HCT116 (cell line): ENCODE measurements around the gene VTI1A. TPM values are rescaled to one million over a fixed set of nuclear protein-coding genes. Genes with fewer than 3 reads are reported as not detected.

Experiments
- ATAC-seq: fragments of 200-7000 bp; cut with Tn5 transposase; 2 replicates; pipeline ENCODE4 v1.9.1; 2020; ENCODE audit warnings: mild to moderate bottlenecking, moderate library complexity
- BruUV-seq: library from RNA; stranded (reverse); fragments of 400-500 nt; replicated peaks from 2 replicates; lab custom pipeline; 2021; lab: Mats Ljungman, UMichigan
- CTCF ChIA-PET: fragments of 300-600 bp; sonication (Branson Sonifier 250); formaldehyde crosslinking; loops from one replicate; lab custom pipeline; 2021; ENCODE audit warnings: antibody characterized with exemption; lab: Charles Lee
- POLR2A ChIA-PET: fragments of 300-600, 350-600 bp; sonication (Branson Sonifier 250); formaldehyde crosslinking; loops from one replicate; lab custom pipeline; 2021; ENCODE audit warnings: antibody characterized with exemption; lab: Charles Lee
- RAD21 ChIA-PET, 2 experiments: fragments of 300-600 bp; sonication (Branson Sonifier 250); formaldehyde crosslinking; loops; one replicate each; lab custom pipeline; 2023; ENCODE audit warnings: low total read pairs in 2 of 2; ENCODE audit not compliant: uncharacterized antibody in 2 of 2, unreplicated experiment in 2 of 2, low non-redundant PET in 1 of 2; lab: Charles Lee
- DNase-seq: peaks from one replicate; pipeline ENCODE4 v3.0.0-alpha.2; 2010; ENCODE audit warnings: low read depth, low spot score
- H2AFZ ChIP-seq: fragments of 200-600 bp; shearing (Covaris generic), sonication (generic); 2 replicates; pipeline ENCODE4 v1.6.1; 2017; ENCODE audit warnings: low read depth, mixed run types, mixed read lengths, antibody characterized with exemption, low read length; ENCODE audit not compliant: poor library complexity, severe bottlenecking
- H3K27ac ChIP-seq: 2 replicates; pipeline ENCODE4 v1.5.1; 2012; ENCODE audit warnings: low read depth, low read length
- H3K27me3 ChIP-seq: fragments of 200-600 bp; sonication (generic); 2 replicates; pipeline ENCODE4 v1.6.1; 2016; ENCODE audit warnings: mixed run types, low read length, mixed read lengths; ENCODE audit not compliant: insufficient read depth
- H3K36me3 ChIP-seq, 2 experiments: fragments of 200-500 bp in 1 of 2; fragments of 200-600 bp in 1 of 2; sonication (Bioruptor generic) in 1 of 2; sonication (generic) in 1 of 2; 2 replicates each; pipeline versions ENCODE4 v1.5.1 to v1.6.1; 2014 to 2016; ENCODE audit warnings: low read length in 2 of 2, inconsistent platforms in 1 of 2, mixed read lengths in 1 of 2, mixed run types in 1 of 2; ENCODE audit not compliant: insufficient read depth in 2 of 2, control insufficient read depth in 1 of 2
- H3K4me1 ChIP-seq, 2 experiments: fragments of 200-600 bp in 1 of 2; sonication (generic) in 1 of 2; 2 replicates each; pipeline versions ENCODE4 v1.5.1 to v1.6.1; 2012 to 2017; ENCODE audit warnings: low read length in 2 of 2, inconsistent platforms in 1 of 2, mild to moderate bottlenecking in 1 of 2, mixed read lengths in 1 of 2, mixed run types in 1 of 2, moderate library complexity in 1 of 2; ENCODE audit not compliant: insufficient read depth in 2 of 2, control insufficient read depth in 1 of 2
- H3K4me2 ChIP-seq: fragments of 200-600 bp; sonication (generic); 2 replicates; pipeline ENCODE4 v1.6.1; 2017; ENCODE audit warnings: mixed run types, low read length, mixed read lengths
- H3K4me3 ChIP-seq, 2 experiments: fragments of 200-600 bp in 1 of 2; sonication (generic) in 1 of 2; replicated peaks in 1 of 2; 2 replicates each; pipeline ENCODE4 v1.5.1; 2011 to 2016; ENCODE audit warnings: low read length in 2 of 2, control low read depth in 1 of 2, low read depth in 1 of 2, mild to moderate bottlenecking in 1 of 2, mixed read lengths in 1 of 2, mixed run types in 1 of 2
- H3K79me2 ChIP-seq: fragments of 200-600 bp; sonication (generic); 2 replicates; pipeline ENCODE4 v1.6.1; 2017; ENCODE audit warnings: mild to moderate bottlenecking, mixed run types, low read length, moderate library complexity, mixed read lengths; ENCODE audit not compliant: insufficient read depth
- H3K9ac ChIP-seq: fragments of 200-600 bp; sonication (generic); 2 replicates; pipeline ENCODE4 v1.6.1; 2016; ENCODE audit warnings: low read length, mixed read lengths
- H3K9me2 ChIP-seq: fragments of 200-600 bp; sonication (generic), shearing (Covaris generic); 2 replicates; pipeline ENCODE4 v1.6.1; 2017; ENCODE audit warnings: mixed run types, mild to moderate bottlenecking, moderate library complexity; ENCODE audit not compliant: insufficient read depth
- H3K9me3 ChIP-seq, 2 experiments: fragments of 200-500 bp in 1 of 2; fragments of 200-600 bp in 1 of 2; sonication (Bioruptor generic) in 1 of 2; sonication (generic) in 1 of 2; 2 replicates each; pipeline ENCODE4 v1.6.1; 2014 to 2017; ENCODE audit warnings: low read length in 2 of 2, mixed read lengths in 2 of 2, inconsistent platforms in 1 of 2, low read depth in 1 of 2, mild to moderate bottlenecking in 1 of 2, mixed run types in 1 of 2, moderate library complexity in 1 of 2; ENCODE audit not compliant: control insufficient read depth in 1 of 2, insufficient read depth in 1 of 2
- H4K20me1 ChIP-seq: fragments of 200-600 bp; sonication (generic), shearing (Covaris generic); 2 replicates; pipeline ENCODE4 v1.6.1; 2017; ENCODE audit warnings: mixed run types, mild to moderate bottlenecking, moderate library complexity; ENCODE audit not compliant: insufficient read depth
- CBX3 ChIP-seq: IDR thresholded peaks from 2 replicates; pipeline ENCODE4 v1.6.1; 2012; ENCODE audit warnings: low read depth
- ELF1 ChIP-seq: IDR thresholded peaks from 2 replicates; pipeline ENCODE4 v1.6.1; 2012; ENCODE audit warnings: low read depth, borderline replicate concordance
- EZH2 ChIP-seq: fragments of 200-600 bp; sonication (generic); IDR thresholded peaks from 2 replicates; pipeline ENCODE4 v1.6.1; 2017; ENCODE audit warnings: antibody characterized with exemption, mixed run types
- EZH2phosphoT487 ChIP-seq: fragments of 200-600 bp; IDR thresholded peaks from 2 replicates; pipeline ENCODE4 v1.6.1; 2018; ENCODE audit warnings: antibody characterized with exemption, borderline replicate concordance
- MAX ChIP-seq: IDR thresholded peaks from 2 replicates; pipeline ENCODE4 v1.6.1; 2012
- POLR2A ChIP-seq: IDR thresholded peaks from 2 replicates; pipeline ENCODE4 v1.7.0; 2011; ENCODE audit warnings: borderline replicate concordance; ENCODE audit not compliant: insufficient read depth, insufficient read length; ENCODE audit errors: extremely low read depth
- POLR2AphosphoS5 ChIP-seq: IDR thresholded peaks from 2 replicates; pipeline ENCODE4 v1.6.1; 2011; ENCODE audit warnings: mild to moderate bottlenecking, low read depth, low read length, moderate library complexity
- RAD21 ChIP-seq: IDR thresholded peaks from 2 replicates; pipeline ENCODE4 v1.6.1; 2012; ENCODE audit warnings: low read depth, mild to moderate bottlenecking
- SIN3A ChIP-seq: IDR thresholded peaks from 2 replicates; pipeline ENCODE4 v1.6.1; 2012; ENCODE audit warnings: low read depth
- TCF7L2 ChIP-seq: IDR thresholded peaks from 2 replicates; pipeline ENCODE4 v1.7.0; 2011; ENCODE audit warnings: borderline replicate concordance, inconsistent platforms; ENCODE audit not compliant: insufficient read depth, insufficient read length; ENCODE audit errors: extremely low read depth
- YY1 ChIP-seq: IDR thresholded peaks from 2 replicates; pipeline ENCODE4 v1.6.1; 2011; ENCODE audit warnings: low read length, low read depth, moderate library complexity, mild to moderate bottlenecking; ENCODE audit not compliant: insufficient replicate concordance; ENCODE audit errors: extremely low read depth
- ZBTB33 ChIP-seq: IDR thresholded peaks from 2 replicates; pipeline ENCODE4 v1.6.1; 2011; ENCODE audit warnings: mild to moderate bottlenecking, low read length, moderate library complexity; ENCODE audit not compliant: insufficient replicate concordance; ENCODE audit errors: extremely low read depth
- ZFX ChIP-seq: fragments of 450-650 bp; IDR thresholded peaks from 2 replicates; pipeline ENCODE4 v1.6.1; 2017
- intact Hi-C: fragments of 100-400 bp; cut with micrococcal nuclease; formaldehyde crosslinking; loops from 2 replicates; pipeline ENCODE4 v1.10.0; 2022
- total RNA-seq: library from RNA; stranded (reverse); gene quantifications from one replicate; pipeline ENCODE4 v1.2.1, GENCODE V29; 2021; ENCODE audit not compliant: unreplicated experiment
- TF ChIP-seq, protein P1 (sequence below): IDR thresholded peaks from 2 replicates; pipeline ENCODE4 v1.6.1; 2012

VTI1A gene
- total RNA-seq, 1 experiment from 2014 or later = 80.7 TPM

- TF ChIP-seq EZH2 (no peak), EZH2phosphoT487 (no peak), ZFX (no peak)
Observed at GRCh38 chr10:112706577-112706976, 259.6 kb downstream of the VTI1A start (continued).

DNA sequence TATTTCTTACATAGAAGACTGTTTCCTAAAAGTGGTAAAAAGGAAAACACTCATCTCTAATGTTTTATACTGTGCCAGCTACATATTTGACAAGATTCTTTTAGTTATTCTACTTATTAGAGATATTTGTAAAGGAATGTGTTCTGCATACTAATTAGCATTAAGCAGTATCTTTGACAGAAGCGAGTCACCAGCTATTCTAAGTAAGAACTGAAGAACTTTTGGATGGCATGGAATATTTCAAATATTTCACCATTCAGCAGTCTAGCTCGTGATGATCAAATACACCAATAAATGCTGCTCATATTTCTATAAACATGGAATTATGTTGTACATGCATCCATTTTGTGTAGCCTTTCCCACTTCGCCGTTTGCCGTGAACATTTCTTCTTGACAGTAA is 261.4 kb downstream of the VTI1A start:
- no peak for ATAC-seq
- BruUV-seq = no TSS peak
- ChIA-PET CTCF (interaction anchor here (1.0 kb wide), 1 partner anchor 33 kb away, joined by 3 read pairs; no protein-coding TSS in a partner anchor), POLR2A (no interaction called here), RAD21 (no interaction called here)
- Histone ChIP-seq H3K9me2 (no peaks in the 10 kb centered on the region), H3K4me2 (no peak overlapping the region), H3K27ac (no peak overlapping the region), H3K4me1 (no peaks in the 10 kb centered on the region; a peak in 1 of 4 replicates), H3K36me3 (no peaks in the 10 kb centered on the region), H3K4me3 (no peak overlapping the region), H3K9me3 (no peaks in the 10 kb centered on the region), H2AFZ (no peak overlapping the region), H3K9ac (no peak overlapping the region), H3K79me2 (no peaks in the 10 kb centered on the region), H4K20me1 (no peaks in the 10 kb centered on the region), H3K27me3 (no peaks in the 10 kb centered on the region)
- DNase-seq = no peak
- intact Hi-C loops = no loop called here
- TF ChIP-seq ZBTB33 (no peak), TCF7L2 (no peak), CBX3 (no peak), POLR2AphosphoS5 (no peak), POLR2A (no peak), EZH2 (no peak), YY1 (no peak), EZH2phosphoT487 (no peak), MAX (no peak), ELF1 (no peak), RAD21 (no peak), SIN3A (no peak), ZFX (no peak)
- TF ChIP-seq, protein P1, sequence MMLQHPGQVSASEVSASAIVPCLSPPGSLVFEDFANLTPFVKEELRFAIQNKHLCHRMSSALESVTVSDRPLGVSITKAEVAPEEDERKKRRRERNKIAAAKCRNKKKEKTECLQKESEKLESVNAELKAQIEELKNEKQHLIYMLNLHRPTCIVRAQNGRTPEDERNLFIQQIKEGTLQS = no peak
